Smooth muscle cell (in vitro differentiated cells): ENCODE data around the gene C1QBP. TPM values are rescaled to one million over a fixed set of nuclear protein-coding genes. Genes with fewer than 3 reads are reported as not detected.

ENCODE experiments used
- DNase-seq: peaks from one replicate; lab custom pipeline; 2025; ENCODE audit not compliant: unreplicated experiment; lab: John Stamatoyannopoulos, UW
- H2AFZ ChIP-seq: fragments of 200-600 bp; sonication (generic); 2 replicates; pipeline ENCODE4 v1.6.0; 2016; ENCODE audit warnings: antibody characterized with exemption, low read depth, mild to moderate bottlenecking
- H3F3A ChIP-seq: fragments of 200-600 bp; sonication (generic); 2 replicates; pipeline ENCODE4 v1.6.0; 2017; ENCODE audit warnings: antibody characterized with exemption, low read depth
- H3K27ac ChIP-seq: fragments of 200-600 bp; sonication (generic); 2 replicates; pipeline ENCODE4 v1.5.1; 2016; ENCODE audit warnings: low read depth, mild to moderate bottlenecking
- H3K27me3 ChIP-seq: fragments of 200-600 bp; sonication (generic); 2 replicates; pipeline ENCODE4 v1.6.1; 2016; ENCODE audit warnings: low read depth, mild to moderate bottlenecking
- H3K36me3 ChIP-seq: fragments of 200-600 bp; sonication (generic); 2 replicates; pipeline ENCODE4 v1.5.1; 2016; ENCODE audit warnings: low read depth
- H3K4me1 ChIP-seq: fragments of 200-600 bp; sonication (generic); 2 replicates; pipeline ENCODE4 v1.5.1; 2016; ENCODE audit warnings: low read depth
- H3K4me2 ChIP-seq: fragments of 200-600 bp; sonication (generic); 2 replicates; pipeline ENCODE4 v1.6.0; 2016; ENCODE audit warnings: mild to moderate bottlenecking
- H3K4me3 ChIP-seq: fragments of 200-600 bp; sonication (generic); 2 replicates; pipeline ENCODE4 v1.5.1; 2016; ENCODE audit warnings: mild to moderate bottlenecking
- H3K79me2 ChIP-seq: fragments of 200-600 bp; sonication (generic); 2 replicates; pipeline ENCODE4 v1.6.0; 2016; ENCODE audit warnings: low read depth, mild to moderate bottlenecking
- H3K9ac ChIP-seq: fragments of 200-600 bp; sonication (generic); 2 replicates; pipeline ENCODE4 v1.6.0; 2016; ENCODE audit warnings: low read depth
- H3K9me3 ChIP-seq: fragments of 200-600 bp; sonication (generic); replicated peaks from 2 replicates; pipeline ENCODE4 v1.5.1; 2016; ENCODE audit warnings: low read depth
- H4K20me1 ChIP-seq: fragments of 200-600 bp; sonication (generic); 2 replicates; pipeline ENCODE4 v1.6.0; 2016; ENCODE audit warnings: low read depth
- WGBS: methylation state at CpG from one replicate; pipeline ENCODE4 v1.1.7; 2016; ENCODE audit warnings: low lambda C conversion rate; 5-methylcytosine and 5-hydroxymethylcytosine counted together
- polyA plus RNA-seq: library from polyadenylated mRNA; unstranded; fragments of >200 nt; fragmentation: Nextera tagmentation; extraction: Ambion mirVana; gene quantifications from 2 replicates; pipeline ENCODE4 v1.2.1, GENCODE V29; 2016
- total RNA-seq: library from RNA; depleted of rRNA; stranded (reverse); fragments of >200 nt; gene quantifications from 2 replicates; pipeline ENCODE4 v1.2.3, GENCODE V29; 2014
- TF ChIP-seq, protein P1 (sequence below): fragments of 200-600 bp; sonication (generic); IDR thresholded peaks from 2 replicates; pipeline ENCODE4 v1.5.1; 2017; ENCODE audit warnings: borderline replicate concordance, mild to moderate bottlenecking, antibody characterized with exemption; ENCODE audit not compliant: insufficient read depth, poor library complexity, severe bottlenecking

C1QBP gene
- total and polyA plus RNA-seq, 2 experiments from 2014 or later = 120 to 121 TPM

DNA sequence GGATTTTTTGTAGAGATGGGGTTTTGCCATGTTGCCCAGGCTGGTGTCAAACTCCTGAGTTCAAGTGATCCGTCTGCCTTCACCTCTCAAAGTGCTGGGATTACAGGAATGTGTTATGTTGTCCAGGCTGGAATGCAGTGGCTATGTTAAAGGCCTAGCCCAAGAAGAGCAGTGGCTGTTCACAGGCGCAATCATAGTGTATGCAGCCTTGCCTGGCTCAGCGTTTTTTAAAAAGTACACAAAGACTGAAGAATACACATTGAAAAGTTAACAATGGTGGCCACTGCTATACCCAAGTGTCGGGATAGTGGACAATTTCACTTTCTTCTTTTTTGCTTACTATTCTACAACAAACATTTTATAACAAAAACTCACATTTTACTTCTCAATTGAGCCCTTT is 40.0 kb upstream of the C1QBP start:
- peaks cover 16% of the 10 kb centered on the region for H4K20me1 ChIP-seq

GRCh38 chr17:5473906-5474305 is 35.0 kb upstream of the C1QBP start:
- Histone ChIP-seq H3K36me3 (peaks cover 27% of the 10 kb centered on the region), H3K79me2 (peaks cover 15% of the 10 kb centered on the region), H3K4me3 (no peak overlapping the region), H4K20me1 (peaks cover 13% of the 10 kb centered on the region), H3K4me1 (no peaks in the 10 kb centered on the region), H2AFZ (no peak overlapping the region), H3K27ac (no peak overlapping the region), H3K9me3 (no peaks in the 10 kb centered on the region), H3F3A (peaks cover 16% of the 10 kb centered on the region), H3K27me3 (no peaks in the 10 kb centered on the region), H3K9ac (no peak overlapping the region), H3K4me2 (no peak overlapping the region)
- no peak for DNase-seq
- TF ChIP-seq, protein P1, sequence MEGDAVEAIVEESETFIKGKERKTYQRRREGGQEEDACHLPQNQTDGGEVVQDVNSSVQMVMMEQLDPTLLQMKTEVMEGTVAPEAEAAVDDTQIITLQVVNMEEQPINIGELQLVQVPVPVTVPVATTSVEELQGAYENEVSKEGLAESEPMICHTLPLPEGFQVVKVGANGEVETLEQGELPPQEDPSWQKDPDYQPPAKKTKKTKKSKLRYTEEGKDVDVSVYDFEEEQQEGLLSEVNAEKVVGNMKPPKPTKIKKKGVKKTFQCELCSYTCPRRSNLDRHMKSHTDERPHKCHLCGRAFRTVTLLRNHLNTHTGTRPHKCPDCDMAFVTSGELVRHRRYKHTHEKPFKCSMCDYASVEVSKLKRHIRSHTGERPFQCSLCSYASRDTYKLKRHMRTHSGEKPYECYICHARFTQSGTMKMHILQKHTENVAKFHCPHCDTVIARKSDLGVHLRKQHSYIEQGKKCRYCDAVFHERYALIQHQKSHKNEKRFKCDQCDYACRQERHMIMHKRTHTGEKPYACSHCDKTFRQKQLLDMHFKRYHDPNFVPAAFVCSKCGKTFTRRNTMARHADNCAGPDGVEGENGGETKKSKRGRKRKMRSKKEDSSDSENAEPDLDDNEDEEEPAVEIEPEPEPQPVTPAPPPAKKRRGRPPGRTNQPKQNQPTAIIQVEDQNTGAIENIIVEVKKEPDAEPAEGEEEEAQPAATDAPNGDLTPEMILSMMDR = no peak
- WGBS = 100% methylated on average over 2 of the region's 2 CpGs

More for the DNA sequence above, 40.0 kb upstream of the C1QBP start:
- TF ChIP-seq, protein P1 = no peak
- no peak overlapping the region for H3K4me2 ChIP-seq
- no peak for DNase-seq
- no peaks in the 10 kb centered on the region for H3F3A ChIP-seq
- H3K36me3 ChIP-seq = peaks cover 23% of the 10 kb centered on the region
- 96% methylated on average over 4 of the region's 4 CpGs for WGBS
- H3K79me2 ChIP-seq = peaks cover 60% of the 10 kb centered on the region
- no peak overlapping the region for H3K9ac ChIP-seq
- H3K9me3 ChIP-seq = no peaks in the 10 kb centered on the region
- H3K4me3 ChIP-seq = no peak overlapping the region
- H3K27me3 ChIP-seq = no peaks in the 10 kb centered on the region
- no peak overlapping the region for H3K27ac ChIP-seq
- H3K4me1 ChIP-seq = no peaks in the 10 kb centered on the region
- no peak overlapping the region for H2AFZ ChIP-seq

GRCh38 chr17:5472511-5472910 is 33.6 kb upstream of the C1QBP start:
- Histone ChIP-seq H3K36me3 (peaks cover 13% of the 10 kb centered on the region), H4K20me1 (peaks cover 7% of the 10 kb centered on the region), H3K4me2 (no peak overlapping the region), H3K9ac (no peak overlapping the region), H3K4me1 (no peaks in the 10 kb centered on the region), H3K4me3 (no peak overlapping the region), H3F3A (peaks cover 16% of the 10 kb centered on the region), H3K9me3 (no peaks in the 10 kb centered on the region), H2AFZ (no peak overlapping the region), H3K27me3 (no peaks in the 10 kb centered on the region), H3K27ac (no peak overlapping the region), H3K79me2 (peaks cover 4% of the 10 kb centered on the region)
- TF ChIP-seq, protein P1 = no peak
- 85% methylated on average over 3 of the region's 3 CpGs for WGBS
- no peak for DNase-seq

GRCh38 chr17:5468075-5468473 is 29.1 kb upstream of the C1QBP start:
- H3K4me1 ChIP-seq = peaks cover 7% of the 10 kb centered on the region
- DNase-seq = no peak
- no peaks in the 10 kb centered on the region for H4K20me1 ChIP-seq
- peak overlapping the region; percentile 81 for H3K4me3 ChIP-seq
- TF ChIP-seq, protein P1 = no peak
- H3K36me3 ChIP-seq = peaks cover 4% of the 10 kb centered on the region
- peaks cover 46% of the 10 kb centered on the region for H3K79me2 ChIP-seq
- peak overlapping the region; percentile 83 for H2AFZ ChIP-seq
- WGBS = 2% methylated on average over 17 of the region's 17 CpGs
- H3K9me3 ChIP-seq = no peaks in the 10 kb centered on the region
- H3K27me3 ChIP-seq = no peaks in the 10 kb centered on the region
- peak overlapping the region; percentile 65 for H3K9ac ChIP-seq
- peak overlapping the region; percentile 56 for H3K27ac ChIP-seq
- H3F3A ChIP-seq = peaks cover 16% of the 10 kb centered on the region
- peak overlapping the region; percentile 97 for H3K4me2 ChIP-seq
